GM12878 (cell line): ENCODE data around the gene TMEM132D. TPM values are rescaled to one million over a fixed set of nuclear protein-coding genes. Genes with fewer than 3 reads are reported as not detected.

Source experiments
- ATAC-seq: fragments of 200-7000 bp; cut with Tn5 transposase; 3 replicates; pipeline ENCODE4 v1.9.1; 2020; ENCODE audit warnings: mild to moderate bottlenecking, moderate library complexity
- BruUV-seq: library from RNA; stranded (reverse); fragments of 400-500 nt; replicated peaks from 2 replicates; lab custom pipeline; 2021; lab: Mats Ljungman, UMichigan
- CTCF ChIA-PET: fragments of 300-600 bp; sonication (Branson Sonifier 250); formaldehyde crosslinking; extraction: SDS; loops from one replicate; lab custom pipeline; 2021; ENCODE audit warnings: inconsistent platforms; lab: Yijun Ruan, JAX
- POLR2A ChIA-PET: fragments of 350-600 bp; formaldehyde crosslinking; extraction: SDS; loops from one replicate; lab custom pipeline; 2021; ENCODE audit warnings: inconsistent platforms; lab: Charles Lee
- RAD21 ChIA-PET: fragments of 300-600 bp; sonication (Branson Sonifier 250); formaldehyde crosslinking; loops from one replicate; lab custom pipeline; 2023; ENCODE audit warnings: antibody characterized with exemption; ENCODE audit not compliant: unreplicated experiment; lab: Charles Lee
- SMC1A ChIA-PET: fragments of 300-600 bp; sonication (Branson Sonifier 250); formaldehyde crosslinking; loops from one replicate; lab custom pipeline; 2023; ENCODE audit not compliant: unreplicated experiment, uncharacterized antibody; lab: Charles Lee
- DNase-seq: peaks from one replicate; pipeline ENCODE4 v3.0.0-alpha.2; 2011; ENCODE audit warnings: low read depth, low spot score
- FAIRE-seq: peaks from 3 replicates; lab custom pipeline; 2011; peaks lifted over from hg19 to GRCh38; lab: Jason Lieb, UNC
- H2AFZ ChIP-seq: 2 replicates; pipeline ENCODE4 v1.6.0; 2011; ENCODE audit warnings: low read depth, low read length, control low read depth; ENCODE audit not compliant: control insufficient read depth
- H3K27ac ChIP-seq: 2 replicates; pipeline ENCODE4 v1.5.1; 2011; ENCODE audit warnings: control low read depth; ENCODE audit not compliant: control insufficient read depth, insufficient read depth
- H3K27me3 ChIP-seq, 2 experiments: replicated peaks in 1 of 2; 2 replicates each; pipeline versions ENCODE4 v1.6.0 to v1.6.1; 2011; ENCODE audit warnings: low read length in 1 of 2; ENCODE audit not compliant: control insufficient read depth in 2 of 2, insufficient read depth in 2 of 2
- H3K36me3 ChIP-seq, 2 experiments: 2 replicates each; pipeline ENCODE4 v1.5.1; 2011; ENCODE audit warnings: low read length in 1 of 2; ENCODE audit not compliant: control insufficient read depth in 2 of 2, insufficient read depth in 2 of 2
- H3K4me1 ChIP-seq: 2 replicates; pipeline ENCODE4 v1.6.1; 2011; ENCODE audit warnings: mild to moderate bottlenecking, low read length, moderate library complexity, mixed read lengths; ENCODE audit not compliant: control insufficient read depth, insufficient read depth
- H3K4me2 ChIP-seq: 2 replicates; pipeline ENCODE4 v1.6.0; 2011; ENCODE audit warnings: control low read depth; ENCODE audit not compliant: control insufficient read depth, insufficient read depth
- H3K4me3 ChIP-seq: fragments of 200-600 bp; sonication (generic); 2 replicates; pipeline ENCODE4 v1.5.1; 2016
- H3K79me2 ChIP-seq: 2 replicates; pipeline ENCODE4 v1.6.0; 2011; ENCODE audit warnings: low read length; ENCODE audit not compliant: control insufficient read depth, insufficient read depth
- H3K9ac ChIP-seq: 2 replicates; pipeline ENCODE4 v1.8.0; 2011; ENCODE audit warnings: low read length, control low read depth, mixed read lengths; ENCODE audit not compliant: control insufficient read depth, insufficient read depth
- H3K9me3 ChIP-seq: replicated peaks from 3 replicates; pipeline ENCODE4 v1.5.1; 2011; ENCODE audit warnings: mild to moderate bottlenecking, low read length; ENCODE audit not compliant: control insufficient read depth, insufficient read depth
- H4K20me1 ChIP-seq: 2 replicates; pipeline ENCODE4 v1.6.0; 2011; ENCODE audit not compliant: control insufficient read depth, insufficient read depth
- CHD2 ChIP-seq: IDR thresholded peaks from 2 replicates; pipeline ENCODE4 v1.6.1; 2011; ENCODE audit warnings: low read depth, low read length, improper control_type of control experiment, borderline replicate concordance
- EP300 ChIP-seq, 2 experiments: fragments of 150-350 bp in 1 of 2; IDR thresholded peaks; 2 replicates each; pipeline ENCODE4 v1.6.1; 2011 to 2012; ENCODE audit warnings: low read depth in 2 of 2, low read length in 2 of 2, borderline replicate concordance in 1 of 2, improper control_type of control experiment in 1 of 2, inconsistent platforms in 1 of 2; ENCODE audit not compliant: control insufficient read depth in 1 of 2
- KLF5 ChIP-seq: fragments of 450-650 bp; IDR thresholded peaks from 2 replicates; pipeline ENCODE4 v1.6.1; 2014; ENCODE audit warnings: mild to moderate bottlenecking; ENCODE audit not compliant: partially characterized antibody
- MTA2 ChIP-seq: fragments of 450-650 bp; IDR thresholded peaks from 2 replicates; pipeline ENCODE4 v1.6.1; 2016; ENCODE audit warnings: low read depth, mild to moderate bottlenecking, moderate library complexity
- MTA3 ChIP-seq: IDR thresholded peaks from 2 replicates; pipeline ENCODE4 v1.6.1; 2012; ENCODE audit warnings: low read length, inconsistent platforms, borderline replicate concordance
- NBN ChIP-seq: fragments of 450-650 bp; IDR thresholded peaks from 2 replicates; pipeline ENCODE4 v1.6.1; 2016
- NKRF ChIP-seq: fragments of 450-650 bp; conservative IDR thresholded peaks from 2 replicates; pipeline ENCODE4 v1.6.1; 2017; ENCODE audit warnings: mild to moderate bottlenecking, moderate library complexity
- PAX5 ChIP-seq: IDR thresholded peaks from 2 replicates; pipeline ENCODE4 v1.6.1; 2011; ENCODE audit warnings: low read depth, low read length, borderline replicate concordance
- POLR2A ChIP-seq: IDR thresholded peaks from 2 replicates; pipeline ENCODE4 v1.6.1; 2011; ENCODE audit warnings: low read depth, mild to moderate bottlenecking, low read length
- RCOR1 ChIP-seq: conservative IDR thresholded peaks from 2 replicates; pipeline ENCODE4 v1.6.1; 2012; ENCODE audit warnings: low read depth, low read length, improper control_type of control experiment
- SKIL ChIP-seq: fragments of 450-650 bp; IDR thresholded peaks from 2 replicates; pipeline ENCODE4 v1.6.1; 2017; ENCODE audit warnings: mild to moderate bottlenecking, low read depth, inconsistent platforms; ENCODE audit not compliant: poor library complexity, severe bottlenecking
- ZBTB33 ChIP-seq: fragments of 450-650 bp; IDR thresholded peaks from 2 replicates; pipeline ENCODE4 v1.6.1; 2017; ENCODE audit warnings: mild to moderate bottlenecking
- ZNF384 ChIP-seq: IDR thresholded peaks from 2 replicates; pipeline ENCODE4 v1.6.1; 2012; ENCODE audit warnings: low read depth, mild to moderate bottlenecking, low read length, improper control_type of control experiment, borderline replicate concordance
- WGBS: methylation state at CpG from one replicate; pipeline ENCODE4 v1.1.6; 2016; ENCODE audit warnings: low lambda C conversion rate; ENCODE audit not compliant: insufficient replicate concordance, insufficient coverage; ENCODE audit errors: missing lambda C conversion rate; 5-methylcytosine and 5-hydroxymethylcytosine counted together
- in situ Hi-C: fragments of 300-500 bp; cut with MboI; formaldehyde crosslinking; loops from 9 replicates; pipeline ENCODE4 v1.14.3; 2018; ENCODE audit warnings: mixed read lengths
- intact Hi-C: fragments of 100-400 bp; cut with micrococcal nuclease; formaldehyde crosslinking; loops from one replicate; pipeline ENCODE4 v1.14.2; 2022; ENCODE audit not compliant: unreplicated experiment
- polyA plus RNA-seq, 11 experiments: library from polyadenylated mRNA; depleted of rRNA in 4 of 11; unstranded in 6 of 11; stranded (reverse) in 5 of 11; fragments of >200 nt; fragmentation: Nextera tagmentation in 4 of 11; fragmentation: Illumina TruSeq in 1 of 11; extraction: Ambion mirVana in 4 of 11; extraction: Trizol in 1 of 11; gene quantifications; 1 replicate in 1 of 11; 2 replicates in 10 of 11; pipeline versions ENCODE4 v1.2.1 to v1.2.3, GENCODE V29; 2011 to 2016; ENCODE audit warnings: inconsistent platforms in 2 of 11, missing spikeins in 2 of 11, low read depth in 1 of 11
- total RNA-seq, 4 experiments: library from RNA; depleted of rRNA in 3 of 4; stranded (reverse); fragments of >200 nt in 3 of 4; fragmentation: Illumina TruSeq in 1 of 4; extraction: Trizol in 1 of 4; gene quantifications; 2 replicates each; pipeline versions ENCODE4 v1.2.1 to v1.2.3, GENCODE V29; 2013 to 2021

TMEM132D gene
- total and polyA plus RNA-seq, 10 of the 15 experiments (the other 5 are each of a cell fraction or from before 2014, with no cell fraction given), result under 0.01 to 0.12 (median 0.02) TPM; not detected in 3

GRCh38 chr12:129607756-129608155, 296.1 kb downstream of the TMEM132D start:
- H3K79me2 ChIP-seq, result no peaks in the 10 kb centered on the region
- no TSS peak for BruUV-seq
- 37% methylated on average over 5 of the region's 5 CpGs for WGBS
- in situ Hi-C loops, result no loop called here
- no peaks in the 10 kb centered on the region for H3K27me3 ChIP-seq
- TF ChIP-seq SKIL (no peak), MTA2 (no peak), CHD2 (no peak), MTA3 (no peak), NKRF (no peak), PAX5 (no peak), NBN (no peak), RCOR1 (no peak), POLR2A (no peak), ZBTB33 (no peak), EP300 (IDR thresholded peaks at IDR 0.05; ENCODE audit: borderline replicate concordance in 1 of 2, control insufficient read depth in 1 of 2, low read depth in 2 of 2, low read length in 2 of 2) (no peak), KLF5 (no peak), ZNF384 (no peak)
- no peak overlapping the region for H3K27ac ChIP-seq
- ChIA-PET POLR2A (no interaction called here), SMC1A (no interaction called here), CTCF (interaction anchor here (0.6 kb wide), 1 partner anchor 22 kb away, joined by 3 read pairs; no protein-coding TSS in a partner anchor), RAD21 (no interaction called here)
- H2AFZ ChIP-seq, result no peak overlapping the region
- intact Hi-C loops, result no loop called here
- FAIRE-seq (no peak), ATAC-seq (no peak), DNase-seq (no peak)
- H3K4me1 ChIP-seq, result no peaks in the 10 kb centered on the region
- H3K4me3 ChIP-seq, result no peak overlapping the region
- H3K36me3 ChIP-seq, result no peaks in the 10 kb centered on the region
- H4K20me1 ChIP-seq, result no peaks in the 10 kb centered on the region
- no peak overlapping the region for H3K9ac ChIP-seq
- H3K9me3 ChIP-seq, result no peaks in the 10 kb centered on the region
- no peak overlapping the region for H3K4me2 ChIP-seq
